GM10266 (cell line): ENCODE measurements around the gene SPA17.

Source experiments
- DNase-seq: peaks from one replicate; pipeline ENCODE4 v3.0.0; 2012; ENCODE audit errors: extremely low spot score
- TF ChIP-seq, protein P1 (sequence below): IDR thresholded peaks from 2 replicates; pipeline ENCODE4 v1.5.1; 2012; ENCODE audit warnings: mild to moderate bottlenecking, low read depth; ENCODE audit not compliant: control insufficient read depth, insufficient read depth; ENCODE audit errors: missing control alignments

The SPA17 gene

DNA sequence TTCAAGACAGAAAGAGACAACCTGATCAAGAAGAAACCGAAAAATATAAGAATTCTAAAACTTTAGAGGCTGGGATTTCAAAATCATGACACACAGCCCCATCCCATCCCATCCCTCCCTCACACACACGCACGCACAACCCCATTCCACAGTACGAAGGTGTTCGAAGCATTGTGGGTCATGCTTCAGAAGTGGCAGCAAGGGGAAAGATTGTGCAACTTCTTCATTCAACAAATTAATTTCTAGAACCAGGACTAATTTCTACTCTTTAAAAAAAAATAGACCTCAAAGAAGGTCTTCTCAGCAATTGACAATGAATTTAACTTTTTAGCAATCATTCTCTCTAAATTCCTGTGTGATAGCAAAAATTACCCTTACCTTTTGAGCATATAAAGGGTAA, 867 bp downstream of the SPA17 start:
- no peak for DNase-seq
- TF ChIP-seq, protein P1, sequence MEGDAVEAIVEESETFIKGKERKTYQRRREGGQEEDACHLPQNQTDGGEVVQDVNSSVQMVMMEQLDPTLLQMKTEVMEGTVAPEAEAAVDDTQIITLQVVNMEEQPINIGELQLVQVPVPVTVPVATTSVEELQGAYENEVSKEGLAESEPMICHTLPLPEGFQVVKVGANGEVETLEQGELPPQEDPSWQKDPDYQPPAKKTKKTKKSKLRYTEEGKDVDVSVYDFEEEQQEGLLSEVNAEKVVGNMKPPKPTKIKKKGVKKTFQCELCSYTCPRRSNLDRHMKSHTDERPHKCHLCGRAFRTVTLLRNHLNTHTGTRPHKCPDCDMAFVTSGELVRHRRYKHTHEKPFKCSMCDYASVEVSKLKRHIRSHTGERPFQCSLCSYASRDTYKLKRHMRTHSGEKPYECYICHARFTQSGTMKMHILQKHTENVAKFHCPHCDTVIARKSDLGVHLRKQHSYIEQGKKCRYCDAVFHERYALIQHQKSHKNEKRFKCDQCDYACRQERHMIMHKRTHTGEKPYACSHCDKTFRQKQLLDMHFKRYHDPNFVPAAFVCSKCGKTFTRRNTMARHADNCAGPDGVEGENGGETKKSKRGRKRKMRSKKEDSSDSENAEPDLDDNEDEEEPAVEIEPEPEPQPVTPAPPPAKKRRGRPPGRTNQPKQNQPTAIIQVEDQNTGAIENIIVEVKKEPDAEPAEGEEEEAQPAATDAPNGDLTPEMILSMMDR: no peak

- DNase-seq: no peak
Measured at GRCh38 chr11:124676386-124676785, 2.7 kb downstream of the SPA17 start.

GRCh38 chr11:124678416-124678815, 4.7 kb downstream of the SPA17 start:
- no peak for DNase-seq
- TF ChIP-seq, protein P1: no peak

More at GRCh38 chr11:124676386-124676785, 2.7 kb downstream of the SPA17 start:
- TF ChIP-seq, protein P1: no peak

- TF ChIP-seq, protein P1: no peak
Measured at GRCh38 chr11:124681421-124681820, 7.7 kb downstream of the SPA17 start.

DNA sequence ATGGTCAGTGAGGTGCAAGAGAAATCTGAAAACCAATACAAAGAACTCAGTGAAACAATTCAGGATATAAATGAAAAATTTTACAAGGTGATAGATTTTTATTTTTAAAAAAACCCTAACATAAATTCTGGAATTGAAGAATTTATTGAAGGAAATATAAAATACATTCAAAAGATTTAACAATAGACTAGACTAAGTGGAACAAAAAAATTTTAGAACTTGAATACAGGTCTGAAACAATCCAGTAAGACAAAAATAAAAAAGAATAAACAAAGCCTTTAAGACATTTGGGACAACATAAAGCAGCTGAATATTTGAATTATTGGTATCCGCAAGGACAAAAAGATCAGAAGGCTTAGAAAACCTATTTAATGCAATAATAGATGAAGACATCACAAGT, 8.7 kb downstream of the SPA17 start:
- TF ChIP-seq, protein P1: no peak
- DNase-seq: no peak

More at GRCh38 chr11:124681421-124681820, 7.7 kb downstream of the SPA17 start:
- no peak for DNase-seq

DNA sequence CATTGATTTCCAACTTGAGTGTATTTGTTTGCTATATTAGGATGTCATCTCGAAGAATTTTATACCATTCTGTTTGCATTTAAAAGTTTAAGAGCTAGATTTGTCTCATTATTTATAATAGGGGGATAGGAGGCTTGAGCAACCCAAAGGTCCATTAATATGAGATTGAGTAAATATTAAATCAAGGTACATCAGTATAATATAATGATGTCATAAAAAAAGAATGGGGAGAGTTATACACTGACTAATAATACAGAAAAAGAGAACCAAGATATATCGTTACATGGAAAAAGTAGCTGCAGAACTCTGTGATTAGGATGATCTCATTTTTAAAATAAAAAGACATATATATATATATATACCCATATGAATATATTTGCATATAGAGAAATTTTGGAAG, 19.4 kb downstream of the SPA17 start:
- no peak for DNase-seq

DNA sequence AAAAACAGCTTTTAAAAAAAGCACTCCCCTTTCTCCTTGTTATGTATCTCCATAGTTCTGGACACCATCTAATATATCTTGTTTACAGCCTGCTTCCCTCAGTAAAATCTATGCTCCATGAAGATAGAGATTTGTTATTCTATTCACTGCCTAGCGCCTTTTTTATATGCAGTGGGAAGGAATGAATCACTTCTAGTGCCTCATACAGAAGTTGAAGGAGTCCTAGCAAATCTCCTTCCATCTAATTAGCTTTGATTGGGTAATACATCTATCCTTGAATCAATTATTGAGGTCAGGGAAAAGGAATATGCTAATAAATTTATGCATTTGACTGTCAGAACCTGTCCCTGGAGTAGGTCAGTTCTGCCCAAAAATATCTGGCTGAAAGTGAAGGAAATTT, 25.8 kb downstream of the SPA17 start:
- TF ChIP-seq, protein P1: no peak
- no peak for DNase-seq

More for the DNA sequence above, 19.4 kb downstream of the SPA17 start:
- TF ChIP-seq, protein P1: no peak

GRCh38 chr11:124700028-124700427, 26.3 kb downstream of the SPA17 start:
- TF ChIP-seq, protein P1: no peak
- DNase-seq: no peak
